ENCODE results near the gene LCMT1. TPM values are rescaled to one million over a fixed set of nuclear protein-coding genes. Genes with fewer than 3 reads are reported as not detected.
A peak's percentile ranks its signal among the peaks of the same experiment; 100 is the strongest.

The LCMT1 gene
- total and polyA plus RNA-seq, 2 of the 13 experiments (the other 11 are each of a cell fraction or from before 2014, with no cell fraction given): 41.2 to 48.7 TPM

GRCh38 chr16:25106567-25107465, 4.7 kb upstream of the LCMT1 start (continued):
- peak; percentile 97 for TF ChIP-seq ZNF543 (CRISPR knock-in tag; IDR thresholded peaks at IDR 0.05)
- no peak for TF ChIP-seq BCLAF1 (IDR thresholded peaks at IDR 0.05)
- TF ChIP-seq TOPORS (CRISPR knock-in tag; IDR thresholded peaks at IDR 0.05): peak; percentile 54; the same call in 1 of the 2 replicates
- peak; percentile 92; the same call in 1 of the 2 replicates for TF ChIP-seq SAFB2 (CRISPR knock-in tag; IDR thresholded peaks at IDR 0.05; ENCODE audit: borderline replicate concordance, low read depth)
- TF ChIP-seq ZNF253 (CRISPR knock-in tag; IDR thresholded peaks at IDR 0.05; ENCODE audit: borderline replicate concordance): no peak; the same call in 1 of the 2 replicates
- TF ChIP-seq CBFB (CRISPR knock-in tag; IDR thresholded peaks at IDR 0.05): peak; percentile 81
- TF ChIP-seq ELF1 (CRISPR knock-in tag; IDR thresholded peaks at IDR 0.05): peak; percentile 84
- TF ChIP-seq CENPBD1 (CRISPR knock-in tag; IDR thresholded peaks at IDR 0.05; ENCODE audit: borderline replicate concordance, low read depth): no peak
- peak; percentile 74; the same call in 1 of the 2 replicates for TF ChIP-seq ZNF503 (CRISPR knock-in tag; IDR thresholded peaks at IDR 0.05)
- TF ChIP-seq HIVEP1 (CRISPR knock-in tag; IDR thresholded peaks at IDR 0.05): peak; percentile 91
- TF ChIP-seq RARA (CRISPR knock-in tag; IDR thresholded peaks at IDR 0.05): peak; percentile 79
- TF ChIP-seq DDIT3 (CRISPR knock-in tag; IDR thresholded peaks at IDR 0.05): no peak
- TF ChIP-seq NFRKB (IDR thresholded peaks at IDR 0.05): no peak
- peak; percentile 32; the same call in 1 of the 2 replicates for TF ChIP-seq ZNF576 (CRISPR knock-in tag; IDR thresholded peaks at IDR 0.05)
- peak; percentile 89; the same call in 1 of the 2 replicates for TF ChIP-seq ZNF782 (CRISPR knock-in tag; IDR thresholded peaks at IDR 0.05; ENCODE audit: borderline replicate concordance)
- no peak for TF ChIP-seq SOX13 (IDR thresholded peaks at IDR 0.05)
- TF ChIP-seq SOX13 (CRISPR knock-in tag; conservative IDR thresholded peaks at IDR 0.05 in 1 of 2, IDR thresholded peaks at IDR 0.05 in 1 of 2): peak in 1 of 2 experiments; percentile 73; a peak in 2 of 4 replicates
- peak; percentile 86 for TF ChIP-seq ZNF143 (CRISPR knock-in tag; IDR thresholded peaks at IDR 0.05)
- peak; percentile 84; the same call in 1 of the 2 replicates for TF ChIP-seq ZNF580 (CRISPR knock-in tag; IDR thresholded peaks at IDR 0.05; ENCODE audit: borderline replicate concordance, low read depth)
- no peak for TF ChIP-seq ZBTB21 (CRISPR knock-in tag; IDR thresholded peaks at IDR 0.05)
- TF ChIP-seq ZFP82 (CRISPR knock-in tag; IDR thresholded peaks at IDR 0.05; ENCODE audit: borderline replicate concordance): peak; percentile 87; the same call in 1 of the 2 replicates
- TF ChIP-seq ZNF562 (CRISPR knock-in tag; IDR thresholded peaks at IDR 0.05; ENCODE audit: borderline replicate concordance): no peak
- TF ChIP-seq MATR3 (CRISPR knock-in tag; IDR thresholded peaks at IDR 0.05): no peak
- TF ChIP-seq HNRNPK (IDR thresholded peaks at IDR 0.05; ENCODE audit: low read depth, low read length, poor library complexity, severe bottlenecking): no peak
